Measurements from ENCODE around the gene BCL6. TPM values are rescaled to one million over a fixed set of nuclear protein-coding genes. Genes with fewer than 3 reads are reported as not detected.

Gene BCL6
- total and polyA plus RNA-seq, 2 experiments from 2014 or later, result 2.6 to 5.9 TPM

DNA sequence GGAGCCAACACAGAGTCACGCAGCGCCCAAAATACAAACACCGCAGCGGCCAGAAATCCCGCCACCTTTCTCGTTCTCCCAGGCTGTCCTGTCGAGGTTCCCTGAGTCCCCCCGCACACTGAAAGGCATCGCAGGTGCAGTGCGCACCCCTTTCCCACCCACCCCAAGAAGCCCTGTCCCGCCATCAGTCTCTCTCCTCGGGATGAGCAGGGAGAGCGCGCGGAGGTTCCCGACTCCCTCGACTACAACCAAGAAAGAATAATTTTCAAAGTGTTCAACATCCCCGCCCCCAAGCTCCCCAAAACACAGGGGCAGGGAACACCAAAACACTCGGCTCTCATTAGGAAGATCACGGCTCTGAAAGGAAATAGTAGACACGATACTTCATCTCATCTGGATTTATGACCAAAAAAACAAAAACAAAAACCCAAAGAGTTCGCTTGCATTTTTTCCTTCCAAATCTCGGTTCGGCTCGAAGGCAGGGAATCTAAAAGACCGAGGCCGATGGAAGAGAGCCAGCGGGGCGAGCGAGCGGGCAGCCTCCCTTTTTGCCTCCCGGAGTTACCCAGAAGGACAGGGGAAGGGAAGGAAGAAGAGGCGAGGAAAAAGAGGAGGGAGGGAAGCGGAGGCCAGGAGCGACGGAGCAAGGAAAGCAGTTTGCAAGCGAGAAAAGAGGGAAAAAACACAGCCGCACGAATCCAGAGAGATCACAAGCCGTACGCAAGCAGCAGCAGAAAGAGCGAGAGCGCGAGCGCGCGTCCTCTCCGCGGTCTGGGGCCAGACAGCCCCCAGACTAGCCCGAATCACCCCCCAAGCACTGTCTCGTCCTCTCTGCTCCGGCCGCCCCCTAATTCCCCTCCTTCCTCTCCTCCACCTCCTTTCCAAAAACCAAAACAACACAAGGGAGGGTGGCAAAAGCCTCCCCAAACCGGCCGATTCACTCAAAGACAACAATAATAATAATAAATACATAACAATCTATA is 808 bp downstream of the BCL6 start:
- H3K9me2 ChIP-seq (ENCODE audit: insufficient read depth), result no peaks in the 10 kb centered on the region
- no peaks in the 10 kb centered on the region for H3K36me3 ChIP-seq (ENCODE audit: insufficient read depth)
- 0 out of 2 replicates have a peak overlapping the region, but pooled peaks have one; percentile 4 for H2AFZ ChIP-seq
- Mint-ChIP-seq H3K36me3 (ENCODE audit: low read depth) (no peaks in the 10 kb centered on the region; the same call in 2 of the 3 replicates), H3K4me1 (peaks cover 61% of the 10 kb centered on the region), H3K27ac (peak overlapping the region; percentile 100), H3K4me3 (peak overlapping the region; percentile 91), H3K27me3 (ENCODE audit: insufficient read depth, low read depth, poor library complexity) (peaks cover 36% of the 10 kb centered on the region), H3K9me3 (no peaks in the 10 kb centered on the region)
- 0 out of 2 replicates have a peak, but pooled peaks cover 3% of the 10 kb centered on the region for H3K79me2 ChIP-seq (replicated peaks; ENCODE audit: insufficient read depth)
- peak; percentile 3; the same call in 2 of the 3 replicates for ATAC-seq
- H3K4me2 ChIP-seq, result peak overlapping the region; percentile 92
- peaks cover 35% of the 10 kb centered on the region for H3K4me1 ChIP-seq (ENCODE audit: insufficient read depth)
- peak overlapping the region; percentile 95 for H3K27ac ChIP-seq (ENCODE audit: low read depth)
- H4K20me1 ChIP-seq (replicated peaks; ENCODE audit: insufficient read depth), result no peaks in the 10 kb centered on the region
- no peak for TF ChIP-seq ZNF331 (CRISPR knock-in tag; IDR thresholded peaks at IDR 0.05; ENCODE audit: low read depth)
- TF ChIP-seq CREB1 (CRISPR knock-in tag; IDR thresholded peaks at IDR 0.05; ENCODE audit: low read depth), result 0 out of 2 replicates have a peak, but pooled peaks have one; percentile 17
- peaks cover 42% of the 10 kb centered on the region for H3K27me3 ChIP-seq (ENCODE audit: insufficient read depth)
- no peaks in the 10 kb centered on the region; the same call in 1 of the 2 replicates for H3F3A ChIP-seq (replicated peaks; ENCODE audit: low read depth)
- peak; percentile 54 for DNase-seq (ENCODE audit: low spot score)
- peak overlapping the region; percentile 83 for H3K4me3 ChIP-seq

DNA sequence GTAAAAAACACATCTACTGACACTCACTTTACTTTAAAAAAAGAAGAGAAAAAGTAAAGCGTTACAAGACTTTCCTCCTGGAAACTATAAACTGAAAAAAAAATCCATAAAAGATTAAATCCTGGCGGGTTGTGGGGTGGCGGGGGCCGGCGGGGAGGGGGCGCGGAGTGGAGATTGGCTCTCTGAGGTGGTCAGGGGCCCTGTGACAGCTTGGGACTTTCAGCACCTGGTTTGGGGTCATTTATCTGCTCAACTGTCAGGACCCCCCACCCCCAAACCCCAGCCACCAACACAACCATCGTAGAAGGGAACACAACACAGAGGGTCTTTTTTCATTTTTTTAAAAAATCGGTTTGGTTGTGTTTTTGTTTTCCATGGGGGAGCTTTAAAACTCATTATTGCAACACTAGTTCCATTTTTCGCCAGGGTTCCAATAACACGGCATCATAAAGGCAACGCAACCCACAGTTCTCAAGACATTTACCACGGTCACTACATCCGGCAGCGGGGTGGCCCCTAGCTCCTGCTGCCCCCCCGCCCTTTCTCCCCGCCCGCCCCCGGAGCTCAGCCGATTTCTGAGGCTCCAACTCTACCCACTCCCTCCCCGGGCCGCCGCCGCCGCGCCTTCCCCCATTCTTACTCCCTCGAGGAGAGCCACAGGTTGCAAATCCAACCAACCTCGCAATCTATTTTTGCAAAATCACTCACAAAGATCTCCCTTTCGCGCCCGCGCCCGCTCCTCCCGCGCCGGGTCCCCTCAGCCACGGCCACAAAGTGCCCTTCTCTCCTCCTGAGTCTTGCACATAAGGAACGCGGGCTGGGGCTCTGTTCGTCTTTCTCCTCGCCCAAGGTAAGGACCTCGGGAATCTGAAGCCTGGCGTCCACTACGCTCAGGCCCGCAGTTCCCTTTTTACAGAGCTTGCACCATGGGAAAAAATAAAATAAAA is 1.8 kb downstream of the BCL6 start:
- H3K4me1 Mint-ChIP-seq, result peaks cover 51% of the 10 kb centered on the region
- H3K4me1 ChIP-seq (ENCODE audit: insufficient read depth), result peaks cover 25% of the 10 kb centered on the region
- no peaks in the 10 kb centered on the region for H3K36me3 ChIP-seq (ENCODE audit: insufficient read depth)
- H3K4me3 ChIP-seq, result peak overlapping the region; percentile 83
- peaks cover 42% of the 10 kb centered on the region for H3K27me3 ChIP-seq (ENCODE audit: insufficient read depth)
- no peaks in the 10 kb centered on the region for H3K9me2 ChIP-seq (ENCODE audit: insufficient read depth)
- no peak overlapping the region for H2AFZ ChIP-seq
- DNase-seq (ENCODE audit: low spot score) (peak; percentile 48), ATAC-seq (no peak)
- 0 out of 2 replicates have a peak, but pooled peaks cover 3% of the 10 kb centered on the region for H3K79me2 ChIP-seq (replicated peaks; ENCODE audit: insufficient read depth)
- no peaks in the 10 kb centered on the region; the same call in 2 of the 3 replicates for H3K36me3 Mint-ChIP-seq (ENCODE audit: low read depth)
- peak overlapping the region; percentile 92 for H3K4me2 ChIP-seq
- no peaks in the 10 kb centered on the region; the same call in 1 of the 2 replicates for H3F3A ChIP-seq (replicated peaks; ENCODE audit: low read depth)
- H3K9me3 Mint-ChIP-seq, result no peaks in the 10 kb centered on the region
- H3K27me3 Mint-ChIP-seq (ENCODE audit: insufficient read depth, low read depth, poor library complexity), result peaks cover 36% of the 10 kb centered on the region
- H4K20me1 ChIP-seq (replicated peaks; ENCODE audit: insufficient read depth), result no peaks in the 10 kb centered on the region
- H3K27ac Mint-ChIP-seq, result no peak overlapping the region
- no peak overlapping the region for H3K27ac ChIP-seq (ENCODE audit: low read depth)
- peak overlapping the region; percentile 91 for H3K4me3 Mint-ChIP-seq
- TF ChIP-seq EZH2 (IDR thresholded peaks at IDR 0.05; ENCODE audit: low read depth, unreplicated experiment) (no peak), ZNF331 (CRISPR knock-in tag; IDR thresholded peaks at IDR 0.05; ENCODE audit: low read depth) (no peak), CREB1 (CRISPR knock-in tag; IDR thresholded peaks at IDR 0.05; ENCODE audit: low read depth) (no peak), POLR2AphosphoS5 (IDR thresholded peaks at IDR 0.05; ENCODE audit: low read depth) (no peak), STAT1 (IDR thresholded peaks at IDR 0.05; ENCODE audit: unreplicated experiment) (no peak), ZNF114 (CRISPR knock-in tag; IDR thresholded peaks at IDR 0.05) (no peak), JUNB (IDR thresholded peaks at IDR 0.05; ENCODE audit: unreplicated experiment) (no peak)
- TF ChIP-seq, protein P1, sequence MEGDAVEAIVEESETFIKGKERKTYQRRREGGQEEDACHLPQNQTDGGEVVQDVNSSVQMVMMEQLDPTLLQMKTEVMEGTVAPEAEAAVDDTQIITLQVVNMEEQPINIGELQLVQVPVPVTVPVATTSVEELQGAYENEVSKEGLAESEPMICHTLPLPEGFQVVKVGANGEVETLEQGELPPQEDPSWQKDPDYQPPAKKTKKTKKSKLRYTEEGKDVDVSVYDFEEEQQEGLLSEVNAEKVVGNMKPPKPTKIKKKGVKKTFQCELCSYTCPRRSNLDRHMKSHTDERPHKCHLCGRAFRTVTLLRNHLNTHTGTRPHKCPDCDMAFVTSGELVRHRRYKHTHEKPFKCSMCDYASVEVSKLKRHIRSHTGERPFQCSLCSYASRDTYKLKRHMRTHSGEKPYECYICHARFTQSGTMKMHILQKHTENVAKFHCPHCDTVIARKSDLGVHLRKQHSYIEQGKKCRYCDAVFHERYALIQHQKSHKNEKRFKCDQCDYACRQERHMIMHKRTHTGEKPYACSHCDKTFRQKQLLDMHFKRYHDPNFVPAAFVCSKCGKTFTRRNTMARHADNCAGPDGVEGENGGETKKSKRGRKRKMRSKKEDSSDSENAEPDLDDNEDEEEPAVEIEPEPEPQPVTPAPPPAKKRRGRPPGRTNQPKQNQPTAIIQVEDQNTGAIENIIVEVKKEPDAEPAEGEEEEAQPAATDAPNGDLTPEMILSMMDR (conservative IDR thresholded peaks at IDR 0.05; ENCODE audit: low read depth in 2 of 2), result no peak
- TF ChIP-seq, protein P2, sequence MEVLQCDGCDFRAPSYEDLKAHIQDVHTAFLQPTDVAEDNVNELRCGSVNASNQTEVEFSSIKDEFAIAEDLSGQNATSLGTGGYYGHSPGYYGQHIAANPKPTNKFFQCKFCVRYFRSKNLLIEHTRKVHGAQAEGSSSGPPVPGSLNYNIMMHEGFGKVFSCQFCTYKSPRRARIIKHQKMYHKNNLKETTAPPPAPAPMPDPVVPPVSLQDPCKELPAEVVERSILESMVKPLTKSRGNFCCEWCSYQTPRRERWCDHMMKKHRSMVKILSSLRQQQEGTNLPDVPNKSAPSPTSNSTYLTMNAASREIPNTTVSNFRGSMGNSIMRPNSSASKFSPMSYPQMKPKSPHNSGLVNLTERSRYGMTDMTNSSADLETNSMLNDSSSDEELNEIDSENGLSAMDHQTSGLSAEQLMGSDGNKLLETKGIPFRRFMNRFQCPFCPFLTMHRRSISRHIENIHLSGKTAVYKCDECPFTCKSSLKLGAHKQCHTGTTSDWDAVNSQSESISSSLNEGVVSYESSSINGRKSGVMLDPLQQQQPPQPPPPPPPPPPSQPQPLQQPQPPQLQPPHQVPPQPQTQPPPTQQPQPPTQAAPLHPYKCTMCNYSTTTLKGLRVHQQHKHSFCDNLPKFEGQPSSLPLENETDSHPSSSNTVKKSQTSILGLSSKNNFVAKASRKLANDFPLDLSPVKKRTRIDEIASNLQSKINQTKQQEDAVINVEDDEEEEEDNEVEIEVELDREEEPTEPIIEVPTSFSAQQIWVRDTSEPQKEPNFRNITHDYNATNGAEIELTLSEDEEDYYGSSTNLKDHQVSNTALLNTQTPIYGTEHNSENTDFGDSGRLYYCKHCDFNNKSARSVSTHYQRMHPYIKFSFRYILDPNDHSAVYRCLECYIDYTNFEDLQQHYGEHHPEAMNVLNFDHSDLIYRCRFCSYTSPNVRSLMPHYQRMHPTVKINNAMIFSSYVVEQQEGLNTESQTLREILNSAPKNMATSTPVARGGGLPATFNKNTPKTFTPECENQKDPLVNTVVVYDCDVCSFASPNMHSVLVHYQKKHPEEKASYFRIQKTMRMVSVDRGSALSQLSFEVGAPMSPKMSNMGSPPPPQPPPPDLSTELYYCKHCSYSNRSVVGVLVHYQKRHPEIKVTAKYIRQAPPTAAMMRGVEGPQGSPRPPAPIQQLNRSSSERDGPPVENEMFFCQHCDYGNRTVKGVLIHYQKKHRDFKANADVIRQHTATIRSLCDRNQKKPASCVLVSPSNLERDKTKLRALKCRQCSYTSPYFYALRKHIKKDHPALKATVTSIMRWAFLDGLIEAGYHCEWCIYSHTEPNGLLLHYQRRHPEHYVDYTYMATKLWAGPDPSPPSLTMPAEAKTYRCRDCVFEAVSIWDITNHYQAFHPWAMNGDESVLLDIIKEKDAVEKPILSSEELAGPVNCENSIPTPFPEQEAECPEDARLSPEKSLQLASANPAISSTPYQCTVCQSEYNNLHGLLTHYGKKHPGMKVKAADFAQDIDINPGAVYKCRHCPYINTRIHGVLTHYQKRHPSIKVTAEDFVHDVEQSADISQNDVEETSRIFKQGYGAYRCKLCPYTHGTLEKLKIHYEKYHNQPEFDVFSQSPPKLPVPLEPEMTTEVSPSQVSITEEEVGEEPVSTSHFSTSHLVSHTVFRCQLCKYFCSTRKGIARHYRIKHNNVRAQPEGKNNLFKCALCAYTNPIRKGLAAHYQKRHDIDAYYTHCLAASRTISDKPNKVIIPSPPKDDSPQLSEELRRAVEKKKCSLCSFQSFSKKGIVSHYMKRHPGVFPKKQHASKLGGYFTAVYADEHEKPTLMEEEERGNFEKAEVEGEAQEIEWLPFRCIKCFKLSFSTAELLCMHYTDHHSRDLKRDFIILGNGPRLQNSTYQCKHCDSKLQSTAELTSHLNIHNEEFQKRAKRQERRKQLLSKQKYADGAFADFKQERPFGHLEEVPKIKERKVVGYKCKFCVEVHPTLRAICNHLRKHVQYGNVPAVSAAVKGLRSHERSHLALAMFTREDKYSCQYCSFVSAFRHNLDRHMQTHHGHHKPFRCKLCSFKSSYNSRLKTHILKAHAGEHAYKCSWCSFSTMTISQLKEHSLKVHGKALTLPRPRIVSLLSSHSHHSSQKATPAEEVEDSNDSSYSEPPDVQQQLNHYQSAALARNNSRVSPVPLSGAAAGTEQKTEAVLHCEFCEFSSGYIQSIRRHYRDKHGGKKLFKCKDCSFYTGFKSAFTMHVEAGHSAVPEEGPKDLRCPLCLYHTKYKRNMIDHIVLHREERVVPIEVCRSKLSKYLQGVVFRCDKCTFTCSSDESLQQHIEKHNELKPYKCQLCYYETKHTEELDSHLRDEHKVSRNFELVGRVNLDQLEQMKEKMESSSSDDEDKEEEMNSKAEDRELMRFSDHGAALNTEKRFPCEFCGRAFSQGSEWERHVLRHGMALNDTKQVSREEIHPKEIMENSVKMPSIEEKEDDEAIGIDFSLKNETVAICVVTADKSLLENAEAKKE (CRISPR knock-in tag; IDR thresholded peaks at IDR 0.05), result no peak
